Cortex of kidney (tissue), 1 donor: Measurements from ENCODE around the gene PTPRN.

Experiments
- DNase-seq: peaks from one replicate; lab custom pipeline; 2025; lab: John Stamatoyannopoulos, UW

PTPRN gene

GRCh38 chr2:219308142-219309101 lies 779 bp downstream of the PTPRN start:
- no peak for DNase-seq

GRCh38 chr2:219306047-219306446 lies 3.2 kb downstream of the PTPRN start:
- no peak for DNase-seq

- DNase-seq: no peak
Observed at GRCh38 chr2:219304223-219304622, 5.0 kb downstream of the PTPRN start.

GRCh38 chr2:219302412-219302968 lies 6.7 kb downstream of the PTPRN start:
- no peak for DNase-seq

- DNase-seq: no peak
Observed at GRCh38 chr2:219300022-219300421, 9.2 kb downstream of the PTPRN start.

GRCh38 chr2:219299372-219299760 lies 9.8 kb downstream of the PTPRN start:
- DNase-seq: no peak

GRCh38 chr2:219298759-219299371 lies 10.3 kb downstream of the PTPRN start:
- no peak for DNase-seq

GRCh38 chr2:219297766-219298456 lies 11.3 kb downstream of the PTPRN start:
- DNase-seq: no peak

GRCh38 chr2:219296631-219297391 lies 12.4 kb downstream of the PTPRN start:
- no peak for DNase-seq

- no peak for DNase-seq
Observed at GRCh38 chr2:219296142-219296541, 13.1 kb downstream of the PTPRN start.

- no peak for DNase-seq
Observed at GRCh38 chr2:219294356-219295351, 14.5 kb downstream of the PTPRN start.

GRCh38 chr2:219293736-219294231 lies 15.4 kb downstream of the PTPRN start:
- DNase-seq: no peak

- no peak for DNase-seq
Observed at GRCh38 chr2:219292616-219293015, 16.6 kb downstream of the PTPRN start.

- no peak for DNase-seq
Observed at GRCh38 chr2:219291910-219292490, 17.2 kb downstream of the PTPRN start.

GRCh38 chr2:219291394-219291793 lies 17.8 kb downstream of the PTPRN start:
- no peak for DNase-seq

GRCh38 chr2:219290381-219291171 lies 18.6 kb downstream of the PTPRN start:
- DNase-seq: no peak

- no peak for DNase-seq
Observed at GRCh38 chr2:219289537-219290361, 19.5 kb downstream of the PTPRN start.

- no peak for DNase-seq
Observed at GRCh38 chr2:219289195-219289536, 20.0 kb downstream of the PTPRN start.
